Testis (tissue), 5 donors: ENCODE results near the gene ATP13A1. TPM values are rescaled to one million over a fixed set of nuclear protein-coding genes. Genes with fewer than 3 reads are reported as not detected.

ENCODE experiments used
- DNase-seq: peaks from one replicate; pipeline ENCODE4 v3.0.0-alpha.2; 2019
- H3K27ac ChIP-seq, 2 donors: fragments of 200-600 bp; sonication (generic); one replicate each; pipeline ENCODE4 v1.5.1; 2019
- H3K27me3 ChIP-seq: fragments of 200-600 bp; sonication (generic); one replicate; pipeline ENCODE4 v1.5.1; 2019
- H3K36me3 ChIP-seq: fragments of 200-600 bp; sonication (generic); one replicate; pipeline ENCODE4 v1.5.1; 2017; ENCODE audit warnings: low read depth; ENCODE audit errors: missing control alignments
- H3K4me1 ChIP-seq: fragments of 200-600 bp; sonication (generic); one replicate; pipeline ENCODE4 v1.5.1; 2019
- H3K4me3 ChIP-seq, 2 donors: fragments of 200-600 bp; sonication (generic); one replicate each; pipeline ENCODE4 v1.5.1; 2017 to 2019
- H3K9me3 ChIP-seq: fragments of 200-600 bp; sonication (generic); one replicate; pipeline ENCODE4 v1.5.1; 2017
- CTCF ChIP-seq, 3 experiments: fragments of 450-650 bp in 2 of 3; fragments of 200-600 bp in 1 of 3; sonication (generic) in 1 of 3; IDR thresholded peaks; one replicate each; pipeline ENCODE4 v1.5.1; 2016 to 2019; ENCODE audit warnings: antibody characterized with exemption in 3 of 3, mild to moderate bottlenecking in 2 of 3, moderate library complexity in 1 of 3
- POLR2A ChIP-seq: fragments of 450-650 bp; IDR thresholded peaks from one replicate; pipeline ENCODE4 v1.6.1; 2017; ENCODE audit warnings: antibody characterized with exemption, mild to moderate bottlenecking, moderate library complexity
- WGBS, 2 donors: methylation state at CpG; one replicate each; pipeline ENCODE4 v1.1.5; 2018; 5-methylcytosine and 5-hydroxymethylcytosine counted together
- intact Hi-C: fragments of 100-400 bp; cut with DNase I; formaldehyde crosslinking; loops from one replicate; pipeline ENCODE4 v1.15.1; 2023; ENCODE audit warnings: low total_unique reads
- long read RNA-seq, 2 donors: transcript quantifications; one replicate each; lab custom pipeline, GENCODE V29; 2026
- polyA plus RNA-seq: library from polyadenylated mRNA; stranded (reverse); fragments of 350-450 nt; fragmentation: Illumina TruSeq; extraction: RNeasy Lipid Tissue Mini Kit (QIAGEN cat#74804); gene quantifications from one replicate; pipeline ENCODE4 v1.2.3, GENCODE V29; 2014; ENCODE audit warnings: low read depth, low replicate concordance; ENCODE audit not compliant: insufficient read depth
- total RNA-seq, 2 donors: library from RNA; depleted of rRNA; stranded (reverse); fragments of >200 nt; gene quantifications; one replicate each; pipeline ENCODE4 v1.2.3, GENCODE V29; 2016

The ATP13A1 gene
- total RNA-seq = 100 to 1,000 TPM; 292 to 360 TPM
- 64.1 TPM for polyA plus RNA-seq
- long read RNA-seq, donor 1, partial matches to known transcripts = 0 of 2 reads
- long read RNA-seq, donor 1, other reads (novel, unspliced or antisense) = 0 of 2 reads
- long read RNA-seq, donor 2, transcript ATP13A1-202 (26 exons, 3,861 nt) = major isoform, 5 of 5 reads
- long read RNA-seq, donor 2, partial matches to known transcripts = 0 of 5 reads
- long read RNA-seq, donor 2, other reads (novel, unspliced or antisense) = 0 of 5 reads

- intact Hi-C loops = no loop called here
These were observed at the start of gene ATP13A1 for GRCh38 chr19:19663256-19664120. Gene ATP13A1, minus strand, starts transcription at chr19:19663676. Its CDS starts 10 bp downstream, at chr19:19663666.

GRCh38 chr19:19711934-19712828 lies 48.7 kb upstream of the ATP13A1 start:
- Histone ChIP-seq H3K4me1 (peaks cover 2% of the 10 kb centered on the region), H3K27ac (no peak overlapping the region), H3K27me3 (no peaks in the 10 kb centered on the region), H3K4me3 (no peak overlapping the region), H3K9me3 (no peaks in the 10 kb centered on the region), H3K36me3 (no peaks in the 10 kb centered on the region)
- no peak for TF ChIP-seq POLR2A
- no peak for TF ChIP-seq CTCF (IDR thresholded peaks at IDR 0.05)
- intact Hi-C loops = no loop called here
- WGBS, 2 donors = 92 to 96% methylated on average over 10 of the region's 10 CpGs
- DNase-seq = no peak

More at GRCh38 chr19:19663256-19664120, at the start of gene ATP13A1:
- DNase-seq = peak; percentile 98
- Histone ChIP-seq H3K27ac (peak within 1 kb of the TSS; percentile 78 to 95), H3K36me3 (no peaks in the 10 kb centered on the region), H3K9me3 (no peaks in the 10 kb centered on the region), H3K4me1 (peaks cover 10% of the 10 kb centered on the region), H3K4me3 (peak within 1 kb of the TSS; percentile 93 to 95), H3K27me3 (no peaks in the 10 kb centered on the region)
- 0% methylated on average over 48 of the region's 85 CpGs; no CpG with 5 or more reads in 1 of the 2 donors for WGBS, 2 donors
- TF ChIP-seq POLR2A (no peak), CTCF (IDR thresholded peaks at IDR 0.05) (peak in 2 of 3 experiments; percentile 7 to 11)

GRCh38 chr19:19711306-19711933 lies 47.9 kb upstream of the ATP13A1 start:
- Histone ChIP-seq H3K4me1 (no peaks in the 10 kb centered on the region), H3K27ac (no peak overlapping the region), H3K27me3 (no peaks in the 10 kb centered on the region), H3K9me3 (no peaks in the 10 kb centered on the region), H3K4me3 (no peak overlapping the region), H3K36me3 (no peaks in the 10 kb centered on the region)
- TF ChIP-seq POLR2A (no peak), CTCF (IDR thresholded peaks at IDR 0.05) (no peak)
- DNase-seq = no peak
- WGBS, 2 donors = 92 to 97% methylated on average over 14 of the region's 14 CpGs
- intact Hi-C loops = no loop called here

GRCh38 chr19:19710506-19710905 lies 47.0 kb upstream of the ATP13A1 start:
- no peak for DNase-seq

More at GRCh38 chr19:19710506-19710905, 47.0 kb upstream of the ATP13A1 start:
- Histone ChIP-seq H3K27me3 (no peaks in the 10 kb centered on the region), H3K4me3 (no peak overlapping the region), H3K4me1 (no peaks in the 10 kb centered on the region), H3K36me3 (no peaks in the 10 kb centered on the region), H3K9me3 (no peaks in the 10 kb centered on the region), H3K27ac (no peak overlapping the region)
- TF ChIP-seq CTCF (IDR thresholded peaks at IDR 0.05) (no peak), POLR2A (no peak)
- intact Hi-C loops = no loop called here
- 100% methylated on average over 2 of the region's 2 CpGs for WGBS, 2 donors
